Hematopoietic multipotent progenitor cell treated with erythropoietin and hydrocortisone succinate and interleukin-3 and kit ligand, for 4 days (in vitro differentiated cells): Measurements from ENCODE around the gene KCNRG.
A peak's percentile ranks its signal among the peaks of the same experiment; 100 is the strongest.
"Not testable (repeated sequence)": the region's sequence is repeated elsewhere in the genome, so short reads cannot be mapped to it uniquely, and the experiment has no call there.

Experiments
- DNase-seq: peaks from one replicate; pipeline ENCODE4 v3.0.0-alpha.2; 2015

The KCNRG gene

GRCh38 chr13:50012396-50013169, 2.7 kb upstream of the KCNRG start:
- no peak for DNase-seq

- DNase-seq = peak; percentile 66
Measured at GRCh38 chr13:50014386-50014785, 858 bp upstream of the KCNRG start.

GRCh38 chr13:50015750-50016149, 506 bp downstream of the KCNRG start:
- DNase-seq = no peak

GRCh38 chr13:50016444-50016843, 1.2 kb downstream of the KCNRG start:
- no peak for DNase-seq

- no peak for DNase-seq
Measured at GRCh38 chr13:50017819-50018218, 2.6 kb downstream of the KCNRG start.

- no peak for DNase-seq
Measured at GRCh38 chr13:50025436-50025835, 10.2 kb downstream of the KCNRG start.

GRCh38 chr13:50026788-50027473, 11.7 kb downstream of the KCNRG start:
- DNase-seq = no peak

- DNase-seq = no peak
Measured at GRCh38 chr13:50030315-50030714, 15.1 kb downstream of the KCNRG start.

- DNase-seq = no peak
Measured at GRCh38 chr13:50033725-50034124, 18.5 kb downstream of the KCNRG start.

GRCh38 chr13:50037788-50038187, 22.5 kb downstream of the KCNRG start:
- DNase-seq = no peak

- DNase-seq = no peak
Measured at GRCh38 chr13:50038266-50038665, 23.0 kb downstream of the KCNRG start.

GRCh38 chr13:50052478-50052877, 37.2 kb downstream of the KCNRG start:
- no peak for DNase-seq

GRCh38 chr13:50053844-50054243, 38.6 kb downstream of the KCNRG start:
- no peak for DNase-seq

GRCh38 chr13:50055454-50055853, 40.2 kb downstream of the KCNRG start:
- no peak for DNase-seq

GRCh38 chr13:50060718-50061117, 45.5 kb downstream of the KCNRG start:
- no peak for DNase-seq

- not testable (repeated sequence) for DNase-seq
Measured at GRCh38 chr13:50062336-50062735, 47.1 kb downstream of the KCNRG start.

GRCh38 chr13:50065712-50066111, 50.5 kb downstream of the KCNRG start:
- no peak for DNase-seq

GRCh38 chr13:50068508-50068907, 53.3 kb downstream of the KCNRG start:
- DNase-seq = no peak

- no peak for DNase-seq
Measured at GRCh38 chr13:50069261-50069660, 54.0 kb downstream of the KCNRG start.

- DNase-seq = no peak
Measured at GRCh38 chr13:50070186-50070585, 54.9 kb downstream of the KCNRG start.
